Panc1 (cell line): ENCODE data around the gene EML6.

Source experiments
- CTCF ChIP-seq: fragments of 450-650 bp; IDR thresholded peaks from 2 replicates; pipeline ENCODE4 v1.5.1; 2017; ENCODE audit warnings: mild to moderate bottlenecking
- POLR2AphosphoS5 ChIP-seq: IDR thresholded peaks from 2 replicates; pipeline ENCODE4 v1.6.1; 2012; ENCODE audit warnings: mild to moderate bottlenecking, low read depth, low read length, moderate library complexity
- REST ChIP-seq, 2 experiments: IDR thresholded peaks; 2 replicates each; pipeline ENCODE4 v1.6.1; 2011 to 2012; ENCODE audit warnings: low read depth in 2 of 2, control low read depth in 1 of 2, low read length in 1 of 2, mild to moderate bottlenecking in 1 of 2, moderate library complexity in 1 of 2; ENCODE audit not compliant: insufficient read depth in 1 of 2
- SIN3A ChIP-seq: IDR thresholded peaks from 2 replicates; pipeline ENCODE4 v1.6.1; 2012; ENCODE audit warnings: low read depth, mild to moderate bottlenecking, low read length, moderate library complexity, borderline replicate concordance; ENCODE audit not compliant: insufficient read depth

GRCh38 chr2:54924121-54924520 is 200.7 kb downstream of the EML6 start:
- TF ChIP-seq CTCF (no peak), POLR2AphosphoS5 (no peak), REST (IDR thresholded peaks at IDR 0.05; ENCODE audit: insufficient read depth in 1 of 2, low read depth in 2 of 2, low read length in 1 of 2) (no peak), SIN3A (no peak)
